Stimulated activated CD4-positive, alpha-beta T cell treated with anti-CD3 and anti-CD28 coated beads, Interleukin-4, amount 100 ng/mL, for 24 hours (primary cell): ENCODE data around the gene PTK7.

Source experiments
- DNase-seq: peaks from one replicate; pipeline ENCODE4 v3.0.0-alpha.2; 2020

The PTK7 gene

GRCh38 chr6:43181942-43182860 lies 106.1 kb downstream of the PTK7 start, which contains the start of gene CUL9:
CUL9 (plus strand) TSS chr6:43182196; CDS start chr6:43184311, 2,115 bp downstream.
- peak; percentile 79 for DNase-seq

- DNase-seq: no peak
Measured at GRCh38 chr6:43183441-43183840, 107.3 kb downstream of the PTK7 start.

- no peak for DNase-seq
Measured at GRCh38 chr6:43184268-43184985, 108.3 kb downstream of the PTK7 start.

- no peak for DNase-seq
Measured at GRCh38 chr6:43185391-43185985, 109.4 kb downstream of the PTK7 start.

DNA sequence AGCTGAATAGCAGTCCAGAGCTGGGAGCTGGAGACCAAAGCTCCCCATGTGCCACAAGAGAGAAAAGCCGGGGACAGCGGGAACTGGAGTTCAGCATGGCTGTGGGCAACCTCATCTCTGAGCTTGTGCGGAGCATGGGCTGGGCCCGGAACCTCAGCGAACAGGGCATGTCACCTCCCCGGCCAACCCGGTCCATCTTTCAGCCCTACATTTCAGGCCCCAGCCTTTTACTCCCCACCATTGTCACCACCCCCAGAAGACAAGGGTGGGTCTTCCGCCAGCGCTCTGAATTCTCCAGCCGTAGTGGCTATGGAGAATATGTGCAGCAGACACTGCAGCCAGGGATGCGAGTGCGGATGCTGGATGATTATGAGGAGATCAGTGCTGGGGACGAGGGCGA lies 109.9 kb downstream of the PTK7 start:
- no peak for DNase-seq

DNA sequence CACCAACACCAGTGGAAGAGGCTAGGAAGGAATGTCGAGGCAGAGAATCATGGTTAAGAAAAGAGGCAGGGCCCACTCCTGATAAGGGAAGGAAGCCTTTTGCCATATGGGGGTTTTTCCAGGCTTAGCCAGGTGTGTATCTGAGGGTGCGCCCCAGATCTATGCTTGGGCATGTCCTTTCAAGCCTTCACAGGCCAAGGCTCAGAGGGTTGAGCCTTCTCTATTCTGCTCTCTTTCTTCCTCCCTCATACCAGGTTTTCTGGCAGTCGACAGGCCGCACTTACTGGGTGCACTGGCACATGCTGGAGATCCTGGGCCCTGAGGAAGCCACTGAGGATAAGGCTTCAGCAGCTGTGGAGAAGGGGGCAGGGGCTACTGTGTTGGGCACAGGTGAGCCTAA lies 110.6 kb downstream of the PTK7 start:
- no peak for DNase-seq

DNA sequence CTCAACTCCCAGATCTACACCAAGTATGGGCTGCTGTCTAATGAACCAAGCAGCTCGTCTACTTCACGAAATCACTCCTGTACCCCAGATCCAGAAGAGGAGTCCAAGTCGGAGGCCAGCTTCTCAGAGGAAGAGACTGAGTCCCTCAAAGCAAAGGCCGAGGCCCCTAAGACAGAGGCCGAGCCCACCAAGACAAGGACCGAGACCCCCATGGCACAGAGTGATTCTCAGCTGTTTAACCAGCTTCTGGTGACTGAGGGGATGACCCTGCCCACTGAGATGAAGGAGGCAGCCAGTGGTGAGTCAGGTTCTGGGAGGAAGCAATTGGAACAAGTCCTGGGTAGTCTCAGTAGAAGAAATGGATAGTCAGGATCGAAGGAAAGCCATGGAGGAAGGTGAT lies 111.7 kb downstream of the PTK7 start:
- no peak for DNase-seq

- no peak for DNase-seq
Measured at GRCh38 chr6:43188426-43188825, 112.3 kb downstream of the PTK7 start.

- DNase-seq: no peak
Measured at GRCh38 chr6:43189776-43190304, 113.7 kb downstream of the PTK7 start.

DNA sequence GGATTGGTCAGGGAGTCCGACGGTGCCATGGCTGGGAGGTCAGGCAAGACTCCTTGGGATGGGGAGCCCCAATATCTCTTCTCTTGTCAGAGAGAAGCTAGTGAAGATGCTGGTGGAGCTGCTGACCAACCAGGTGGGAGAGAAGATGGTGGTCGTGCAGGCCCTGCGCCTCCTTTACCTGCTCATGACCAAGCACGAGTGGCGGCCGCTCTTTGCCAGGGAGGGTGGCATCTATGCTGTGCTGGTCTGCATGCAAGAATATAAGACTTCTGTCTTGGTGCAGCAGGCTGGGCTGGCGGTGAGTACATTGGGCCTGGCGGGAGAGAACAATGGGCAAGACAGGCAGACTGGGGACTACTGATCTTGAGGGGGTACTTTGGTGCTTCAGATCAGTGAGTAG lies 116.8 kb downstream of the PTK7 start:
- no peak for DNase-seq

- no peak for DNase-seq
Measured at GRCh38 chr6:43193929-43194328, 117.8 kb downstream of the PTK7 start.

GRCh38 chr6:43196337-43196736 lies 120.2 kb downstream of the PTK7 start:
- no peak for DNase-seq

- no peak for DNase-seq
Measured at GRCh38 chr6:43199912-43200311, 123.8 kb downstream of the PTK7 start.

GRCh38 chr6:43200541-43200940 lies 124.4 kb downstream of the PTK7 start:
- no peak for DNase-seq

- DNase-seq: no peak
Measured at GRCh38 chr6:43202451-43202850, 126.3 kb downstream of the PTK7 start.

DNA sequence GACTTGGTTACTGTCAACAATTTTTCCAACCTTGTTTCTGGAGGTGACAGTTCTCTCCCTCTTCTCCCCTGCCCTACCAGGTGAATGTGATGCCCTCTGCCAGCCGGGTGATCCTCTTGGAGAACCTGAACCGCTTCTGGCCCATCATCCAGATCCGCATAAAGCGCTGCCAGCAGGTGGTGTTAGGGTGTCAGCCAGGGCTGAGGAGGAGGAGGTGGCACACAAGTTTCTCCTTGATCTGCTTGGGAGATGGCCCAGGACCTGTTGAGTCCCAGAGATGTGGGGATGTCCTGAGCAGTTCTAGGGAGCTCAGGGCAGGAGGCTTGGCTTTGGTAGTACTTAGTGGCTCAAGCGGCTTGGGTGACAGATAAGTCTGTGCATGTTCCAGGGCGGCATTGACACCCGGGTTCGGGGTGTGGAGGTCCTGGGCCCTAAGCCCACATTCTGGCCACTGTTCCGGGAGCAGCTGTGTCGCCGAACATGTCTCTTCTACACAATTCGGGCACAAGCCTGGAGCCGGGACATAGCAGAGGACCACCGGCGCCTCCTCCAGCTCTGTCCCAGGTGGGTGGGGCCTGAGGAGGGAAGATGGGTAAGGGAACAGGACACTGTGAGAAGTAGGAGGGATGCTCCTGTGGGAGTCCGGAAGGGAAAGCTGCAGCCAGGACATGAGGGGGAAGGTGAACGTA lies 127.1 kb downstream of the PTK7 start:
- DNase-seq: no peak

GRCh38 chr6:43203718-43204095 lies 127.6 kb downstream of the PTK7 start:
- no peak for DNase-seq

- DNase-seq: no peak
Measured at GRCh38 chr6:43204271-43205105, 128.4 kb downstream of the PTK7 start.

- no peak for DNase-seq
Measured at GRCh38 chr6:43205849-43206248, 129.7 kb downstream of the PTK7 start.

DNA sequence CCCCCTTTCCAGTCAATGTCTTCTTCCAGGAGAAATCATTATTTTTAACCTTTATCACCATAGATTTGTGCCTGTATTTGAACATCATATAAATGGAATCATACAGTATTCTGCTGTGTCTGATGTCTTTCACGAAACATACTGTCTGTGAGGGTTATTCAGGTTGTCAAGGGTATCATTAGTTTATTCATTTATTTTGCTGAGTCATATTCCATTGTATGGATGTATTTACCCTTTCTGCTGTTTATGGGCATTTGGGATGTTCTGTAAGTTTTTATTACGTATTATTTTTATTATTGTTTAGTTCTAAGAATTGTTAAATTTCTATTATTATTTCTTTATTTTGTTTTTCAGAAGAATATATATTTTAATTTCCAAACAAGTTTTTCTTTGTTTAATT lies 131.2 kb downstream of the PTK7 start:
- DNase-seq: no peak
